Cardiac muscle cell (in vitro differentiated cells and primary cell): ENCODE data around the gene LRTM2. TPM values are rescaled to one million over a fixed set of nuclear protein-coding genes. Genes with fewer than 3 reads are reported as not detected.

ENCODE experiments used
- DNase-seq, 2 donors: peaks; one replicate each; pipeline versions ENCODE4 v3.0.0 to v3.0.0-alpha.2; 2010 to 2017; ENCODE audit warnings: low read depth in 1 of 2, low spot score in 1 of 2
- H3K27ac ChIP-seq: fragments of 200-600 bp; sonication (generic); 2 replicates; pipeline ENCODE4 v1.5.1; 2016
- H3K27me3 ChIP-seq: fragments of 200-600 bp; sonication (generic); 2 replicates; pipeline ENCODE4 v1.6.0; 2016; ENCODE audit warnings: control low read depth
- H3K36me3 ChIP-seq: fragments of 200-600 bp; sonication (generic); 2 replicates; pipeline ENCODE4 v1.5.1; 2016; ENCODE audit warnings: control low read depth
- H3K4me1 ChIP-seq: fragments of 200-600 bp; sonication (generic); 2 replicates; pipeline ENCODE4 v1.8.1; 2017; ENCODE audit warnings: low read depth, mild to moderate bottlenecking, mixed run types
- H3K4me3 ChIP-seq: fragments of 200-600 bp; sonication (generic); 2 replicates; pipeline ENCODE4 v1.5.1; 2016; ENCODE audit warnings: mild to moderate bottlenecking
- H3K9me3 ChIP-seq: fragments of 200-600 bp; sonication (generic); 2 replicates; pipeline ENCODE4 v1.5.1; 2017; ENCODE audit warnings: low read depth, mild to moderate bottlenecking, control low read depth
- polyA plus RNA-seq: library from polyadenylated mRNA; unstranded; fragments of >200 nt; fragmentation: Nextera tagmentation; extraction: Ambion mirVana; gene quantifications from 2 replicates; pipeline ENCODE4 v1.2.1, GENCODE V29; 2016
- total RNA-seq: library from RNA; depleted of rRNA; stranded (reverse); fragments of >200 nt; gene quantifications from 2 replicates; pipeline ENCODE4 v1.2.3, GENCODE V29; 2016
- TF ChIP-seq, protein P1 (sequence below): IDR thresholded peaks from 2 replicates; pipeline ENCODE4 v1.5.1; 2012; ENCODE audit warnings: low read depth, mild to moderate bottlenecking, low read length

The LRTM2 gene
- total and polyA plus RNA-seq, 2 experiments from 2014 or later: not detected

GRCh38 chr12:1779783-1780182 is 40.6 kb upstream of the LRTM2 start:
- DNase-seq: peak in 1 of 2 donors; percentile 82
- TF ChIP-seq, protein P1, sequence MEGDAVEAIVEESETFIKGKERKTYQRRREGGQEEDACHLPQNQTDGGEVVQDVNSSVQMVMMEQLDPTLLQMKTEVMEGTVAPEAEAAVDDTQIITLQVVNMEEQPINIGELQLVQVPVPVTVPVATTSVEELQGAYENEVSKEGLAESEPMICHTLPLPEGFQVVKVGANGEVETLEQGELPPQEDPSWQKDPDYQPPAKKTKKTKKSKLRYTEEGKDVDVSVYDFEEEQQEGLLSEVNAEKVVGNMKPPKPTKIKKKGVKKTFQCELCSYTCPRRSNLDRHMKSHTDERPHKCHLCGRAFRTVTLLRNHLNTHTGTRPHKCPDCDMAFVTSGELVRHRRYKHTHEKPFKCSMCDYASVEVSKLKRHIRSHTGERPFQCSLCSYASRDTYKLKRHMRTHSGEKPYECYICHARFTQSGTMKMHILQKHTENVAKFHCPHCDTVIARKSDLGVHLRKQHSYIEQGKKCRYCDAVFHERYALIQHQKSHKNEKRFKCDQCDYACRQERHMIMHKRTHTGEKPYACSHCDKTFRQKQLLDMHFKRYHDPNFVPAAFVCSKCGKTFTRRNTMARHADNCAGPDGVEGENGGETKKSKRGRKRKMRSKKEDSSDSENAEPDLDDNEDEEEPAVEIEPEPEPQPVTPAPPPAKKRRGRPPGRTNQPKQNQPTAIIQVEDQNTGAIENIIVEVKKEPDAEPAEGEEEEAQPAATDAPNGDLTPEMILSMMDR: no peak

GRCh38 chr12:1781772-1782171 is 38.6 kb upstream of the LRTM2 start:
- no peaks in the 10 kb centered on the region for H3K27me3 ChIP-seq
- H3K36me3 ChIP-seq: peaks cover 5% of the 10 kb centered on the region
- H3K27ac ChIP-seq: peak overlapping the region; percentile 39
- TF ChIP-seq, protein P1: no peak
- peak; percentile 50 to 83 for DNase-seq
- peaks cover 19% of the 10 kb centered on the region for H3K4me1 ChIP-seq
- H3K9me3 ChIP-seq: no peaks in the 10 kb centered on the region
- no peak overlapping the region for H3K4me3 ChIP-seq

More at GRCh38 chr12:1779783-1780182, 40.6 kb upstream of the LRTM2 start:
- Histone ChIP-seq H3K27ac (no peak overlapping the region), H3K27me3 (no peaks in the 10 kb centered on the region), H3K4me1 (peaks cover 27% of the 10 kb centered on the region), H3K4me3 (no peak overlapping the region), H3K9me3 (no peaks in the 10 kb centered on the region), H3K36me3 (peaks cover 5% of the 10 kb centered on the region)

GRCh38 chr12:1782215-1782614 is 38.1 kb upstream of the LRTM2 start:
- H3K4me3 ChIP-seq: no peak overlapping the region
- TF ChIP-seq, protein P1: no peak
- no peak for DNase-seq

DNA sequence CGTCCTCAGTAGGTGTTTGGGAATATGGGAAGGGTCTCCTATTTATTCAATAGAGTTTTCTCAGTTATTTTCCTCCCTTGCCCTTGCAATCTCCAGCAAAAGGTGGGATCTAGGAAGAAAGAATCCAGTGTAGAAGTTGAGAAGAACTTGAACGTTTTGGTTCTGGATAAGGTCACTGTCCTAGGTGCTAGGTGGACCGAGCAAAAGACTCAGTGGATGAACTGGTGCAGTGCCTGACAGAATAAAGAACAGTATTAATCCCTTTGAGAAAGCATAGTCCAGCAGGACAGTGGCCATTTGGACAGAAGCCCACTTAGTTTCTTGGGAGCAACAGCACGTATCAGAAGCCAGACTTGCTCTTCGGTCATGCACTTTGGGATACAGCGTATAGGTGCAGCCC is 32.7 kb upstream of the LRTM2 start:
- no peaks in the 10 kb centered on the region for H3K27me3 ChIP-seq

More at GRCh38 chr12:1782215-1782614, 38.1 kb upstream of the LRTM2 start:
- Histone ChIP-seq H3K4me1 (peaks cover 17% of the 10 kb centered on the region), H3K27me3 (no peaks in the 10 kb centered on the region), H3K27ac (peak overlapping the region; percentile 39), H3K9me3 (no peaks in the 10 kb centered on the region), H3K36me3 (peaks cover 5% of the 10 kb centered on the region)

GRCh38 chr12:1790444-1790843 is 29.9 kb upstream of the LRTM2 start:
- no peaks in the 10 kb centered on the region for H3K9me3 ChIP-seq
- TF ChIP-seq, protein P1: no peak
- no peak overlapping the region for H3K27ac ChIP-seq
- no peaks in the 10 kb centered on the region for H3K4me1 ChIP-seq
- no peak overlapping the region for H3K4me3 ChIP-seq
- H3K36me3 ChIP-seq: no peaks in the 10 kb centered on the region
- H3K27me3 ChIP-seq: no peaks in the 10 kb centered on the region
- DNase-seq: no peak

More for the DNA sequence above, 32.7 kb upstream of the LRTM2 start:
- Histone ChIP-seq H3K27ac (no peak overlapping the region), H3K9me3 (no peaks in the 10 kb centered on the region), H3K4me1 (peaks cover under 1% of the 10 kb centered on the region), H3K36me3 (peaks cover 5% of the 10 kb centered on the region), H3K4me3 (no peak overlapping the region)
- TF ChIP-seq, protein P1: no peak
- no peak for DNase-seq
